ENCODE data around the gene TMPRSS2. TPM values are rescaled to one million over a fixed set of nuclear protein-coding genes. Genes with fewer than 3 reads are reported as not detected.

Gene TMPRSS2
- total and polyA plus RNA-seq, 7 donors, result 0.33 to 434 (median 34.4) TPM; not detected in 1

DNA sequence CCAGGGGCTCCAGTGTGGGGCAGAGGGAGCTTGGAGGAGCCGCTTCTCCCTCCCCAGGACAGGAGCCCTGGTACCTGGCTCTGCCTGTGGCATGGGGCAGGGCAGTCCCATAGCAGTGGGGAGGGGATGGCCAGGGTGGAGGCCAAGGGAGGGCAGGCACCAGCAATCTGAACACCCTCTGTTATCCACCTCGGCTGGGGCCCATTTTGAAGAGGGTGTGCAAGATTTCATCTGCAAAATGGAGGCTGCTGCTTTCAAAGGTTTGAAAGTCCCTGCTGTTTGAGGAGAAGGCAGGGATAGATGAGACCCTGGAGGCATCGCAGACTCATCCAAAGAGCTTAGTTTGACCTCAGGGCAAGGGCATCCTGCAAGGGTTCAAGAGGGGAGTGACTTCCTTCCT, 15.2 kb upstream of the TMPRSS2 start:
- intact Hi-C loops (cut with DNase I), result no loop called here
- H3K4me1 ChIP-seq, result no peaks in the 10 kb centered on the region
- TF ChIP-seq, protein P1, sequence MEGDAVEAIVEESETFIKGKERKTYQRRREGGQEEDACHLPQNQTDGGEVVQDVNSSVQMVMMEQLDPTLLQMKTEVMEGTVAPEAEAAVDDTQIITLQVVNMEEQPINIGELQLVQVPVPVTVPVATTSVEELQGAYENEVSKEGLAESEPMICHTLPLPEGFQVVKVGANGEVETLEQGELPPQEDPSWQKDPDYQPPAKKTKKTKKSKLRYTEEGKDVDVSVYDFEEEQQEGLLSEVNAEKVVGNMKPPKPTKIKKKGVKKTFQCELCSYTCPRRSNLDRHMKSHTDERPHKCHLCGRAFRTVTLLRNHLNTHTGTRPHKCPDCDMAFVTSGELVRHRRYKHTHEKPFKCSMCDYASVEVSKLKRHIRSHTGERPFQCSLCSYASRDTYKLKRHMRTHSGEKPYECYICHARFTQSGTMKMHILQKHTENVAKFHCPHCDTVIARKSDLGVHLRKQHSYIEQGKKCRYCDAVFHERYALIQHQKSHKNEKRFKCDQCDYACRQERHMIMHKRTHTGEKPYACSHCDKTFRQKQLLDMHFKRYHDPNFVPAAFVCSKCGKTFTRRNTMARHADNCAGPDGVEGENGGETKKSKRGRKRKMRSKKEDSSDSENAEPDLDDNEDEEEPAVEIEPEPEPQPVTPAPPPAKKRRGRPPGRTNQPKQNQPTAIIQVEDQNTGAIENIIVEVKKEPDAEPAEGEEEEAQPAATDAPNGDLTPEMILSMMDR (IDR thresholded peaks at IDR 0.05), result no peak
- TF ChIP-seq POLR2AphosphoS5 (IDR thresholded peaks at IDR 0.05) (no peak), POLR2A (IDR thresholded peaks at IDR 0.05) (no peak), EP300 (IDR thresholded peaks at IDR 0.05) (no peak)
- 89 to 91% methylated on average over 3 of the region's 3 CpGs for WGBS, 2 donors
- no peak overlapping the region for H3K4me3 ChIP-seq
- H3K9me3 ChIP-seq, result no peaks in the 10 kb centered on the region
- peaks cover 0 to 3% (median 0%) of the 10 kb centered on the region in 3 donors for H3K27me3 ChIP-seq
- H3K27ac ChIP-seq, result no peak overlapping the region
- no peak for DNase-seq
- no peaks in the 10 kb centered on the region for H3K36me3 ChIP-seq

DNA sequence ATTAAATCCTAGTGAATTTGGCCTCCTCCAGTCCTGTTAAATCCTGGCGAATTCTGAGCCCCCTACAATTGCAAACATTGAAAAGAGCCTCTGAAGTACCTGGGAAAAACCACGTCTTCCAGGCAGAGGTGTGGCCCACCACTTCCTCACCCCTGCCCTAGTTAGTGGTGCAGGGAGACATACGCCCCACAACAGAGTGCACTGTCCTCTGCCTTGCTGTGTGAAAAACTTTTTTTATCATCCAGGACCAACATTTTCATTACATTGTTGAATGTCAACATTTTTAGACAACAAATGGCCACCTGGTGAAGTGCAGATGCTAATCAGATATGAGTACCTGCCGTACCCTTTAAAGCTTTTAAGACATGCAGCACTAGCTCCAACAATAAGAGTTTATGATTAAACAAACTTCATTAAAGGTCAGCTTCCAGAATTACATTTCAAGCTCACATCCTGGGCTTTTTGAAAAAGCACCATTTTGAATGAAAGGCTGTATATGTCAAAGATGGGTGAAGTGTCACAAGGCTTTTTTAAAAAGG, 13.6 kb upstream of the TMPRSS2 start:
- no peak for DNase-seq
- intact Hi-C loops (cut with DNase I), result no loop called here
- WGBS, 2 donors, result 26 to 45% methylated on average over 4 of the region's 4 CpGs
- TF ChIP-seq, protein P1 (IDR thresholded peaks at IDR 0.05), result no peak
- TF ChIP-seq EP300 (IDR thresholded peaks at IDR 0.05) (no peak), POLR2AphosphoS5 (IDR thresholded peaks at IDR 0.05) (no peak)
- Histone ChIP-seq H3K4me3 (no peak overlapping the region), H3K9me3 (no peaks in the 10 kb centered on the region), H3K4me1 (no peaks in the 10 kb centered on the region), H3K27me3 (peaks cover 0 to 3% (median 0%) of the 10 kb centered on the region in 3 donors), H3K36me3 (no peaks in the 10 kb centered on the region), H3K27ac (no peak overlapping the region)

DNA sequence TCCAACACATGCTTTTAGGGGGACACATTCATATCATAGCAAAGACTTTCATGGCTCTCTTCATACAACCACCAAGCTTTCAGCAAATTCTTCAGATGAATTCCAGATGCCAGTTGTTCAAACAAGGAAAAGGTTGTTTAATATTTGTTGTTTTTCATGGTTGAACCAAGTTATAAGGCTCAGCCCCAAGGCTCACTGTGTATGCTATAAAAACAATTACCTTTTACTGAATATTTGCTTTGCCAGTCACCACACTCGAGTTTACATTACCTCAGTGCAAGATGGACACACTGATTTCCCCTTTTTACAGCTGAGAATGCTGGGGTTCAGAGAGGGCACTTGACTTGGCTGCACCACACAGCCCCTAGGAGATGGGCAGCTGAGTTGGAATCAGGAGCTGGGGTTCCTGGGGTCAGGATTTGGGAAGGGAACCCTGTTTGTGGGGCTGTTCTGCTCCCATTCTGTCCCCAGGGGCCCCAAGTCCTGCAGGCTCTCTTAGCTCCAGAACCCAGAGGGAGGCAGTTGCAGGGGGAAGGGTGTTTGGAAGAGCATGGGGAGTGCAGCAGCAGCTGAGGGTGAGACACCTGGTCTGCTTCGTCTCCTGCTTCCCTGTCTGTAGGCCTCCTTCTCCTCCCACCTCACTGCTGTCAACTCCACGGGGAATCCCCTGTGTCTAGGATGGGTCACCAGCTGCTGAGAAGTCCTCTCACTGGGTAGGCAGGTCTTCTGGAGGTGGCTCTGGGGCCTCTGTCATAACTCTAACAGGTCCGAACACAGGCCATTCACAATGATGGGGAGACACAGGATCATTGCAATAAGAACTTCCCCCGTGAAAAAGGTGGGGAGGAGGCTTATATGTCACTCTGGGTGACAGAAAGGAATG, 12.8 kb upstream of the TMPRSS2 start:
- DNase-seq, result no peak
- no peak overlapping the region for H3K27ac ChIP-seq
- no peak overlapping the region for H3K4me3 ChIP-seq
- no peaks in the 10 kb centered on the region for H3K9me3 ChIP-seq
- no peaks in the 10 kb centered on the region for H3K4me1 ChIP-seq
- intact Hi-C loops (cut with DNase I), result no loop called here
- H3K27me3 ChIP-seq, result peaks cover 0 to 3% (median 0%) of the 10 kb centered on the region in 3 donors
- 51 to 63% methylated on average over 5 of the region's 5 CpGs for WGBS, 2 donors
- TF ChIP-seq, protein P1 (IDR thresholded peaks at IDR 0.05), result no peak
- TF ChIP-seq POLR2AphosphoS5 (IDR thresholded peaks at IDR 0.05) (no peak), POLR2A (IDR thresholded peaks at IDR 0.05) (no peak), EP300 (IDR thresholded peaks at IDR 0.05) (no peak)
- H3K36me3 ChIP-seq, result no peaks in the 10 kb centered on the region

DNA sequence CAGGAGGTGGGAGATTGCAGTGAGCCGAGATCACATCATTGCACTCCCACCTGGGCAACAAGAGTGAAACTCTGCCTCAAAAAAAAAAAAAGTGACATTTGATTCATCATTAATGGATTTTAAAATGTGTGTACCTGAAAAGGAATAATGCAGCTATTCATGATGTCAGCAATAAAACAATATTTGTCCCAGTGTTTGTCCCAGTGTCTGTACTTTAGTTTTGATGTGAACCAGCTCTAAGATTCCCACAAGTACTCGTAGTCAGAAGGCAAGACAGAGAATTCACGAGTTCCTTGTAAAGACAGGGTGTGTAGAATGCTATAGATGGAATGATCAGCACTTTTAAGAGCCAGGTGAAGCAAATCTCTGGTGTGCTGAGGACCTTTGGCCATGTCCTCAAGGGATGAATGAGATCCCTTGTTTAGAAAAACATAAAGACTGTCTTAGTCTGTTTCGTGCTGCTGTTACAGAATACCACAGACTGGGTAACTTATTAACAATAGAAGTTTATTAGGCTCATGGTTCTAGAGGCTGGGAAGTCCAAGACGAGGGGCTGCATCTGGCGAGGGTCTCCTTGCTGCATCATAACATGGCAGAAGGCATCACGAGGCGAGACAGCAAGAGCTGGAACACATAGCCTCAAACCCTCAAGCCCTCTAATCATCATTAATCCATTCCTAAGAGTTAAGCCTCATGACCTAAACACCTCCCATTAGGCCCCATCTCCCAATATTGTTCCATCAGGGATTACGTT, 12.0 kb upstream of the TMPRSS2 start:
- no peaks in the 10 kb centered on the region for H3K36me3 ChIP-seq
- H3K9me3 ChIP-seq, result no peaks in the 10 kb centered on the region
- no peak for DNase-seq
- TF ChIP-seq, protein P1 (IDR thresholded peaks at IDR 0.05), result no peak
- no peak for TF ChIP-seq POLR2AphosphoS5 (IDR thresholded peaks at IDR 0.05)
- TF ChIP-seq POLR2A (IDR thresholded peaks at IDR 0.05), result no peak
- no peak for TF ChIP-seq EP300 (IDR thresholded peaks at IDR 0.05)
- peaks cover 0 to 3% (median 0%) of the 10 kb centered on the region in 3 donors for H3K27me3 ChIP-seq
- no peak overlapping the region for H3K4me3 ChIP-seq
- WGBS, 2 donors, result 48 to 74% methylated on average over 9 of the region's 9 CpGs
- intact Hi-C loops (cut with DNase I), result no loop called here
- H3K27ac ChIP-seq, result no peak overlapping the region
- H3K4me1 ChIP-seq, result no peaks in the 10 kb centered on the region

Measured in sigmoid colon (tissue), 7 donors.